MCF 10A (cell line): ENCODE results near the gene RNASE7. TPM values are rescaled to one million over a fixed set of nuclear protein-coding genes. Genes with fewer than 3 reads are reported as not detected.
"Not testable (repeated sequence)": the region's sequence is repeated elsewhere in the genome, so short reads cannot be mapped to it uniquely, and the experiment has no call there.

Experiments
- BruUV-seq: library from RNA; stranded (reverse); fragments of 400-500 nt; replicated peaks from 2 replicates; lab custom pipeline; 2021; lab: Mats Ljungman, UMichigan
- CTCF ChIA-PET: fragments of 300-600 bp; sonication (Branson Sonifier 250); formaldehyde crosslinking; extraction: SDS; loops from one replicate; lab custom pipeline; 2021; ENCODE audit warnings: antibody characterized with exemption, inconsistent platforms; lab: Yijun Ruan, JAX
- POLR2A ChIA-PET: fragments of 300-600, 350-650 bp; sonication (Branson Sonifier 250); formaldehyde crosslinking; extraction: SDS; loops from one replicate; lab custom pipeline; 2020; ENCODE audit warnings: antibody characterized with exemption, inconsistent platforms; lab: Yijun Ruan, JAX
- DNase-seq: peaks from one replicate; pipeline ENCODE4 v3.0.0-alpha.2; 2018; ENCODE audit not compliant: unreplicated experiment
- H3K27ac Mint-ChIP-seq: one replicate; pipeline ENCODE4 v1.8.0; 2022; ENCODE audit warnings: mild to moderate bottlenecking, low read depth, mixed read lengths; ENCODE audit not compliant: unreplicated experiment
- H3K27me3 Mint-ChIP-seq: one replicate; pipeline ENCODE4 v1.8.0; 2022; ENCODE audit warnings: mixed read lengths; ENCODE audit not compliant: insufficient read depth, unreplicated experiment
- H3K36me3 Mint-ChIP-seq: one replicate; pipeline ENCODE4 v1.8.0; 2022; ENCODE audit warnings: mild to moderate bottlenecking, moderate library complexity, mixed read lengths; ENCODE audit not compliant: insufficient read depth, unreplicated experiment
- H3K4me1 Mint-ChIP-seq: one replicate; pipeline ENCODE4 v1.8.0; 2022; ENCODE audit warnings: mixed read lengths; ENCODE audit not compliant: insufficient read depth, unreplicated experiment
- H3K4me3 Mint-ChIP-seq: one replicate; pipeline ENCODE4 v1.8.0; 2022; ENCODE audit warnings: mild to moderate bottlenecking, moderate library complexity, mixed read lengths; ENCODE audit not compliant: unreplicated experiment
- H3K9me3 Mint-ChIP-seq: one replicate; pipeline ENCODE4 v1.8.0; 2022; ENCODE audit warnings: mixed read lengths; ENCODE audit not compliant: unreplicated experiment
- intact Hi-C: fragments of 100-400 bp; cut with micrococcal nuclease; formaldehyde crosslinking; loops from 2 replicates; pipeline ENCODE4 v1.14.1; 2022
- total RNA-seq: library from RNA; stranded (reverse); gene quantifications from 2 replicates; pipeline ENCODE4 v1.2.3, GENCODE V29; 2022
- TF ChIP-seq, protein P1 (sequence below): fragments of 200-600 bp; IDR thresholded peaks from one replicate; pipeline ENCODE4 v1.8.0; 2022; ENCODE audit warnings: antibody characterized with exemption, mild to moderate bottlenecking; ENCODE audit not compliant: unreplicated experiment

The RNASE7 gene
- total RNA-seq, 1 experiment from 2014 or later = 10.9 TPM

DNA sequence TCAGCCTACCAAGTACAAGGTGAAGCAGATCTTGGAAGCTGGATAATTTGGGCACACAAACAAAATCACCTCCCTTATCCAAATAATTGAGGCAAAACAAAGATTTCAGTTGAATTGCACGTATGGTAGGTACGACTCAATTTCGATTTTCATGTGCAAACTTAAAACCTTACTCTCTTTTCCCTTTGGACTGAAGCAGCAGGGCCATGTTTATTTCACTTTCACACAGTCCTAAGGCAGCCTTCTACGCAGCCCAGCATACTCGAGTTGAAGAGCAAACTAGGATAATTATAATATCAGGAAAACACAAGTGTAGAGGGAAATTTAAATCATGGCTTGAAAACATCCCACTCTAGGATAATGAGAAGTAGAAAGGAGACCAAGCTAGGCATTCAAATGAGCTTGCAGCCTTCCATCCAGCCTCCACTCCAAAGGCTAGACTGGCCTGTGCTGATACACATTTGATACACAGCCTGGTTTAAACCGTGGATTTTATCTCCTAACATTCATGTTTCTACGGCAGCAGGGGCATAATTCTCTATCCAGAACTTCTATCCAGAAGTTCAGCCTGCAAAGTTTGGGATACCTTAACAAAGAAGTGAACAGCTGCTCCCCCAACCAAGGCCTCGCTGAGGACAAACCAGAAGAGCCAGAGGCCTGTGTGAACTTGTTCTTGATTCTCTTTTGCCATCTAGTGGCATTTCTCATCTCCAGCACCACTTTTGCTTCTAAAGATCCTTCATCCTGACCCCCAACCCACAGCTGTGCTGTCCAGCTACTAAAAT is 2.4 kb upstream of the RNASE7 start:
- no peaks in the 10 kb centered on the region for H3K9me3 Mint-ChIP-seq
- ChIA-PET CTCF (interaction anchor here (0.6 to 7.2 kb wide), 42 partner anchors 9 to 1262 kb away, joined by 3 to 391 read pairs (median 6); partner anchors contain the start of genes ARHGEF40, SLC39A2, TMEM253 and TPPP2), POLR2A (interaction anchor here (0.6 to 3.0 kb wide), 8 partner anchors 12 to 64 kb away, joined by 3 to 40 read pairs (median 4); partner anchors contain the start of gene ARHGEF40)
- H3K36me3 Mint-ChIP-seq = peaks cover under 1% of the 10 kb centered on the region
- H3K27ac Mint-ChIP-seq = no peak overlapping the region
- TF ChIP-seq, protein P1, sequence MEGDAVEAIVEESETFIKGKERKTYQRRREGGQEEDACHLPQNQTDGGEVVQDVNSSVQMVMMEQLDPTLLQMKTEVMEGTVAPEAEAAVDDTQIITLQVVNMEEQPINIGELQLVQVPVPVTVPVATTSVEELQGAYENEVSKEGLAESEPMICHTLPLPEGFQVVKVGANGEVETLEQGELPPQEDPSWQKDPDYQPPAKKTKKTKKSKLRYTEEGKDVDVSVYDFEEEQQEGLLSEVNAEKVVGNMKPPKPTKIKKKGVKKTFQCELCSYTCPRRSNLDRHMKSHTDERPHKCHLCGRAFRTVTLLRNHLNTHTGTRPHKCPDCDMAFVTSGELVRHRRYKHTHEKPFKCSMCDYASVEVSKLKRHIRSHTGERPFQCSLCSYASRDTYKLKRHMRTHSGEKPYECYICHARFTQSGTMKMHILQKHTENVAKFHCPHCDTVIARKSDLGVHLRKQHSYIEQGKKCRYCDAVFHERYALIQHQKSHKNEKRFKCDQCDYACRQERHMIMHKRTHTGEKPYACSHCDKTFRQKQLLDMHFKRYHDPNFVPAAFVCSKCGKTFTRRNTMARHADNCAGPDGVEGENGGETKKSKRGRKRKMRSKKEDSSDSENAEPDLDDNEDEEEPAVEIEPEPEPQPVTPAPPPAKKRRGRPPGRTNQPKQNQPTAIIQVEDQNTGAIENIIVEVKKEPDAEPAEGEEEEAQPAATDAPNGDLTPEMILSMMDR = peak; percentile 51
- peaks cover 34% of the 10 kb centered on the region for H3K4me1 Mint-ChIP-seq
- BruUV-seq = no TSS peak
- no peaks in the 10 kb centered on the region for H3K27me3 Mint-ChIP-seq
- intact Hi-C loops = loop anchor here (1.0 to 2.0 kb wide), 4 partner anchors 25 to 342 kb away; no protein-coding TSS in a partner anchor
- H3K4me3 Mint-ChIP-seq = no peak overlapping the region
- peak; percentile 69 for DNase-seq

DNA sequence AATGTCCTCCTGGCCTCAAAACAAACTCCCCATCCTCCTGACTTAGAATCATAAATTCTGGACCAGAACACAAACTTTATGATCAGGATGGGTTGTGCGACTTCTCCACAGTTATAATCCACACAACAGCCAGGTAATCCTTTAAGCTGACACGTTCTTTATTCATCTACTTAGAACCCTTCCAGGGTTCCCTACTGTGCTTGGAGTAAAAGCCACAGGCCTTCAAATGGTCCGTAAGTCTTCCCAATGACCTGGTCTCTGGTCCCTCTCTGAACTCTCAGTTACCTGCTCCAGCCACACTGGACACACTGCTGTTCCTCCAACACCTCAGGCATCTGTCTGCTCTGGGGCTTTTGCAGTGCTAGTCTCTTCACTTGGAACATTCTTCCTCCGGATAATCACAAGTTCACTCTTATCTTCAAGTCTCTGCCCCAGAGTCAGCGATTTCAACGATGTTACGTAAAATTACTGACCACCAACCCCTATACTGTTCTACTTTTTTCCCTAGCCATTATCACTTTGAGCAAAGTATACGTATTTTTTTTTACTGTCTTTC is 1.7 kb upstream of the RNASE7 start:
- ChIA-PET POLR2A (interaction anchor here (0.8 to 3.0 kb wide), 9 partner anchors 13 to 182 kb away, joined by 3 to 40 read pairs (median 5); partner anchors contain the start of gene ARHGEF40), CTCF (interaction anchor here (0.6 to 7.2 kb wide), 46 partner anchors 9 to 1263 kb away, joined by 3 to 391 read pairs (median 6); partner anchors contain the start of genes ARHGEF40, SLC39A2, TMEM253 and TPPP2)
- H3K27ac Mint-ChIP-seq = no peak overlapping the region
- no peaks in the 10 kb centered on the region for H3K27me3 Mint-ChIP-seq
- no TSS peak for BruUV-seq
- H3K4me1 Mint-ChIP-seq = peaks cover 37% of the 10 kb centered on the region
- intact Hi-C loops = loop anchor here (1.0 to 2.0 kb wide), 4 partner anchors 26 to 343 kb away; no protein-coding TSS in a partner anchor
- no peak for DNase-seq
- peaks cover 6% of the 10 kb centered on the region for H3K36me3 Mint-ChIP-seq
- TF ChIP-seq, protein P1 = no peak
- no peaks in the 10 kb centered on the region for H3K9me3 Mint-ChIP-seq
- H3K4me3 Mint-ChIP-seq = no peak overlapping the region

DNA sequence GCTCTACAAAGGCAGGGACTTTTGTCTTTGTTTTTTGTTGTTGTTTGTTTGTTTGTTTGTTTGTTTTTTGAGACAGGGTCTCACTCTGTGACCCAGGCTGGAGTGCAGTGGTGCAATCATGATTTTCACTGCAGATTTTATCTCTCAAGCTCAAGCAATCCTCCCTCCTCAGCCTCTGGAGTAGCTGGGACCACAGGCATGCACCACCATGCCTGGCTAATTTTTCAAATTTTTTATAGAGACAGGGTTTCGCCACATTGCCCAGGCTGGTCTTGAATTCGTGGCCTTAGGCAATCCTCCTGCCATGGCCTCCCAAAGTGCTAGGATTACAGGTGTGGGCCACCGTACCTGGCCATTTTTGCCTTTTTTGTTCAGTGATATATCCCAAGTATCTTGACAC is 1.2 kb upstream of the RNASE7 start:
- ChIA-PET POLR2A (interaction anchor here (1.1 to 3.0 kb wide), 7 partner anchors 13 to 182 kb away, joined by 3 to 40 read pairs (median 6); no protein-coding TSS in a partner anchor), CTCF (interaction anchor here (0.6 to 7.2 kb wide), 40 partner anchors 10 to 871 kb away, joined by 3 to 391 read pairs (median 7); partner anchors contain the start of genes ARHGEF40, SLC39A2, TMEM253 and TPPP2)
- not testable (repeated sequence) for H3K27me3 Mint-ChIP-seq, H3K4me3 Mint-ChIP-seq, BruUV-seq, DNase-seq, H3K36me3 Mint-ChIP-seq, H3K9me3 Mint-ChIP-seq
- intact Hi-C loops = loop anchor here (1.0 to 2.0 kb wide), 4 partner anchors 27 to 344 kb away; no protein-coding TSS in a partner anchor
- Mint-ChIP-seq H3K4me1 (peaks cover 37% of the 10 kb centered on the region), H3K27ac (peak overlapping the region; percentile 83)

DNA sequence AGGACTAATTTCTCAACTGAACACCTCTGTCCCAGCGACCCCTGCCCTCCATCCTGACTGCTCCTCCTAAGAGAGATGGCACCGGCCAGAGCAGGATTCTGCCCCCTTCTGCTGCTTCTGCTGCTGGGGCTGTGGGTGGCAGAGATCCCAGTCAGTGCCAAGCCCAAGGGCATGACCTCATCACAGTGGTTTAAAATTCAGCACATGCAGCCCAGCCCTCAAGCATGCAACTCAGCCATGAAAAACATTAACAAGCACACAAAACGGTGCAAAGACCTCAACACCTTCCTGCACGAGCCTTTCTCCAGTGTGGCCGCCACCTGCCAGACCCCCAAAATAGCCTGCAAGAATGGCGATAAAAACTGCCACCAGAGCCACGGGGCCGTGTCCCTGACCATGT is 756 bp downstream of the RNASE7 start:
- Mint-ChIP-seq H3K4me1 (peaks cover 37% of the 10 kb centered on the region), H3K9me3 (no peaks in the 10 kb centered on the region), H3K27ac (peak overlapping the region; percentile 83), H3K27me3 (no peaks in the 10 kb centered on the region), H3K36me3 (peaks cover 6% of the 10 kb centered on the region), H3K4me3 (peak overlapping the region; percentile 63)
- TSS peak; percentile 60 for BruUV-seq
- ChIA-PET POLR2A (interaction anchor here (0.8 to 2.7 kb wide), 4 partner anchors 61 to 362 kb away, joined by 3 to 15 read pairs (median 4); no protein-coding TSS in a partner anchor), CTCF (interaction anchor here (0.7 to 7.2 kb wide), 8 partner anchors 26 to 410 kb away, joined by 3 to 391 read pairs (median 7); partner anchors contain the start of gene SLC39A2)
- TF ChIP-seq, protein P1 = no peak
- peak; percentile 17 for DNase-seq
- intact Hi-C loops = no loop called here
